Activated T-cell treated with anti-CD3 and anti-CD28 coated beads, Interleukin-2, amount 50 U/mL, for 72 hours (primary cell): ENCODE results near the gene ZNF526. TPM values are rescaled to one million over a fixed set of nuclear protein-coding genes. Genes with fewer than 3 reads are reported as not detected.
A peak's percentile ranks its signal among the peaks of the same experiment; 100 is the strongest.

Experiments
- ATAC-seq, 2 donors: fragments of 150-1000 bp; cut with Tn5 transposase; replicated peaks in 1 of 2; 2 replicates each; pipeline ENCODE4 v1.10.0; 2021; ENCODE audit warnings: moderate library complexity in 2 of 2, mild to moderate bottlenecking in 1 of 2
- DNase-seq, 2 donors: peaks; one replicate each; pipeline ENCODE4 v3.0.0; 2021 to 2022; ENCODE audit warnings: mixed read lengths in 1 of 2
- H3K27ac Mint-ChIP-seq: one replicate; pipeline ENCODE4 v1.8.0; 2022; ENCODE audit warnings: mild to moderate bottlenecking, moderate library complexity, mixed read lengths
- H3K27me3 Mint-ChIP-seq: one replicate; pipeline ENCODE4 v1.8.0; 2022; ENCODE audit warnings: low read depth, mixed read lengths
- H3K36me3 Mint-ChIP-seq, 2 donors: one replicate each; pipeline ENCODE4 v1.8.0; 2022; ENCODE audit warnings: mixed read lengths in 2 of 2, mild to moderate bottlenecking in 1 of 2; ENCODE audit not compliant: insufficient read depth in 2 of 2
- H3K4me1 Mint-ChIP-seq: one replicate; pipeline ENCODE4 v1.8.0; 2022; ENCODE audit warnings: low read depth, mixed read lengths
- H3K4me3 Mint-ChIP-seq, 2 donors: one replicate each; pipeline ENCODE4 v1.8.0; 2022; ENCODE audit warnings: mild to moderate bottlenecking in 2 of 2, mixed read lengths in 2 of 2, moderate library complexity in 2 of 2
- H3K9me3 Mint-ChIP-seq, 2 donors: one replicate each; pipeline ENCODE4 v1.8.0; 2022; ENCODE audit warnings: mixed read lengths in 2 of 2
- total RNA-seq, 2 donors: library from RNA; stranded (reverse); gene quantifications; one replicate each; pipeline ENCODE4 v1.2.3, GENCODE V29; 2022

The ZNF526 gene
- total RNA-seq, 2 donors from 2014 or later = 11.4 to 11.9 TPM

DNA sequence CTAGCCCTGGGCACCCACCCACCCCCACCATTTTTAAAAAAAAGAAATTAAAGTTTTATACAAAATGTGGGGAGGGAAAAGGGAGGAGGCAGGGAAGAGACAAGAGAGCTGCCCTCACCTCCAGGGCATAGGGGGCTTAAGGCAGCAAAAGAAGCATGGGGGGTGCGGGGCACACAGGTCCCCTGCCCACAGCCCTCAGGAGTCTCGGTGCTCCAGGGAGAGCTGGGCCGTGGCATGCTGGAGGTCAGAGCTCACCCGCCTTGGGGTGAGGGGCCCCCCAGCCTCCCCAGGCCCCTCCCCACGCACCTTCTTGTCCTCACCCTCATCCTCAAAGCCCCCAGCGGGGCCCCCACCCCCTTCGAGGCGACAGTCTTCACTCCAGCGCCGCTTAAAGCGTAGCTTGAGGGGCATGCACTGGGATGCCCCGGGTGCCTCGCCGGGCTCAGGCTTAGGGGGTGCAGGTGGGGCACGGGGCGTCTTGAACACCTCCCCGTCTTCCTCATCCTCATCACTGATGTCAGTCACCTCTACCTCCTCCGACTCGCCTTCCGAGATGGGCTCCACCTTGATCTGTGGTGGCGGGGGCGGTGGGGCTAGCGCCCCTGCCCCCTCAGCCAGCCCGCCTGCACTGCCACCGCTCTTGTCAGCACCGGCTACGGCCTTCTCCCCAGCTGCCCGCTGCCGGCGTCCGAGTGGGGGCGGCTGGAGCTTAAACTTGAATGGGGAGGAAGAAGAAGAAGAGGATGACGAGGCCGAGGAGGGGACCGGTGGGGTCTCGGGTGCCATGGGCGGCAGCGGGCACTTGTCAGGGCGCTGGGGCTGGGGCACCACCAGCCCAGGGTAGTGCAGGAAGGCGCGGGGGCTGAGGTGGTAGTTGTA is 28.4 kb downstream of the ZNF526 start:
- Mint-ChIP-seq H3K9me3 (no peaks in the 10 kb centered on the region), H3K4me1 (peaks cover 60% of the 10 kb centered on the region), H3K36me3 (peaks cover 2 to 3% of the 10 kb centered on the region in 2 donors), H3K27ac (no peak overlapping the region), H3K4me3 (no peak overlapping the region), H3K27me3 (no peaks in the 10 kb centered on the region)
- DNase-seq (no peak), ATAC-seq (no peak)

GRCh38 chr19:42249149-42249750 is 29.1 kb downstream of the ZNF526 start:
- no peak overlapping the region for H3K27ac Mint-ChIP-seq
- H3K4me3 Mint-ChIP-seq = no peak overlapping the region

GRCh38 chr19:42249769-42250168 is 29.7 kb downstream of the ZNF526 start:
- peaks cover 2 to 3% of the 10 kb centered on the region in 2 donors for H3K36me3 Mint-ChIP-seq
- H3K27me3 Mint-ChIP-seq = no peaks in the 10 kb centered on the region
- H3K27ac Mint-ChIP-seq = no peak overlapping the region
- no peaks in the 10 kb centered on the region for H3K9me3 Mint-ChIP-seq
- peaks cover 56% of the 10 kb centered on the region for H3K4me1 Mint-ChIP-seq
- DNase-seq = no peak
- peak overlapping the region in 1 of 2 donors; percentile 19 for H3K4me3 Mint-ChIP-seq
- no peak for ATAC-seq

More at GRCh38 chr19:42249149-42249750, 29.1 kb downstream of the ZNF526 start:
- H3K4me1 Mint-ChIP-seq = peaks cover 57% of the 10 kb centered on the region
- H3K36me3 Mint-ChIP-seq = peaks cover 2 to 3% of the 10 kb centered on the region in 2 donors
- H3K27me3 Mint-ChIP-seq = no peaks in the 10 kb centered on the region
- no peak for DNase-seq
- H3K9me3 Mint-ChIP-seq = no peaks in the 10 kb centered on the region
- no peak for ATAC-seq

DNA sequence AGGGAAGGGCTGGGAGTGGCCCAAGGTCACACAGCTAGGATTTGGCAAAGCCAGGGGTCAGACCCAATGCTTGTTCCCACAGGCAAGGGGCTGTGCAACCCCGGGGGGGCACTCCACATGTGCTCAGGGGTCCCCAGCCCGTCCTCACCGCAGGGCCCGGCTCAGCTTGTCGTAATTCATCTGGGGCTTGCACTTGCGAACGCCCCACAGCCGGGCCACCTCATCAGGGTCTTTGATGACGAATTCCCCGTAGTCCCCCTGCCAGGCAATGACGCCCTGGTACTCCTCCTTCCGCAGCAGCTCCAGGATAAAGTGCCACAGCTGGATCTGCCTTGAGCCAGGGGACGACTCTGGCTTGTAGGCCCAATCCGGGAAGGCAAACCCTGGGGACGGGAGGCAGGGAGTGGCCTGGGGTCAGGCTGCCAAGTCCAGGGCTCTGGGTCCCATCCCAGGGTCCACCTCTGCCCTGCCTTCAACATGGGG is 30.1 kb downstream of the ZNF526 start:
- H3K4me3 Mint-ChIP-seq = peak overlapping the region; percentile 25 to 66
- H3K27me3 Mint-ChIP-seq = no peaks in the 10 kb centered on the region

DNA sequence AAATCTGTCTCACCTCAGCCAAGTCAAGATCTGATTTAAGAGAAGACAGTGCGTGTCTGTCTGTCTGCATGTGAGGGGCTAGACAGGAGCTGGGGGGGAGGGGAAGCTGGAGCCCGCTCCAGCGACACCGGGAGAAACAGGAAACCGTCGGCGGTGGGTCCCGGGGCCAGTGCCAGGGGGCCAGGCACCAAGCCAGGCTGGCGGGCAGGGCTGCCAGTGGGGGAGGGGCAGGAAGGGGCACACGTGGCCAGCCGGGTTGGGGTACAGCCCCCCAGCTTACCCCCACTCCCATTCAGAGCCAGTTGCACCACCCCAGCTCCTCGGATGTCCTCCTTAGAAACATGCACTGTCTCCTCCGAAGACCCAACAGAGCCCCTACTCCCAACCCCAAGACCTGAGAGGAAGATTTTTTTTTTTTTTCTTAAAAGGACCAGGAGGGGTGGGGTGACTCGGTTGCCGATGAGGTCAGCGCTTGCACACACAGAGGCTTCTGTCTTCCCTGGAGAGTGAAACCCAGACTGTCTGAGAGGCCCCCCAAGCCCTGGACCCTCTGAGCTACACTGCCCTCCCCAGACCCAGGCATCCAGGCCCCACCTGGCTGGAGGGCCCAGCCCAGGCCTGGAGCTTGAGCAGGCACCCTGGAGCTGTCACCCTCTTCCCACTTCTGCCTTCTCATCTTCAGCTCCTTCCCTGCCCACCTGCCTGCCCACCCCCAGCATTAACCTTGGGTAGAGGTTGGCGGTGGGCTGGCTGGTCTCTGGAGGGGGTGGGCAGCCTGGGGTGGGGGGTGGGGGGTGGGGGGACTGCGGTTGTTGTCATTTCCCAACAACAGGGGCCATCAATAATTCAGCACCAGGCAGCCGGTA is 30.8 kb downstream of the ZNF526 start:
- peak in 1 of 2 donors; percentile 12 for ATAC-seq
- Mint-ChIP-seq H3K9me3 (no peaks in the 10 kb centered on the region), H3K4me3 (peak overlapping the region; percentile 54 to 69), H3K27ac (peak overlapping the region; percentile 76), H3K27me3 (no peaks in the 10 kb centered on the region), H3K36me3 (peaks cover 2 to 3% of the 10 kb centered on the region in 2 donors), H3K4me1 (peaks cover 48% of the 10 kb centered on the region)
- DNase-seq = peak; percentile 29 to 52

More for the DNA sequence above, 30.1 kb downstream of the ZNF526 start:
- H3K36me3 Mint-ChIP-seq = peaks cover 2 to 3% of the 10 kb centered on the region in 2 donors
- no peak for ATAC-seq
- H3K4me1 Mint-ChIP-seq = peaks cover 51% of the 10 kb centered on the region
- H3K27ac Mint-ChIP-seq = no peak overlapping the region
- no peak for DNase-seq
- no peaks in the 10 kb centered on the region for H3K9me3 Mint-ChIP-seq

- no peak for ATAC-seq
- Mint-ChIP-seq H3K4me3 (peak overlapping the region; percentile 89 to 91), H3K36me3 (peaks cover 2 to 3% of the 10 kb centered on the region in 2 donors), H3K4me1 (peaks cover 48% of the 10 kb centered on the region), H3K27ac (peak overlapping the region; percentile 89), H3K9me3 (no peaks in the 10 kb centered on the region), H3K27me3 (peaks cover 5% of the 10 kb centered on the region)
- no peak for DNase-seq
Observed at GRCh38 chr19:42251572-42252358, 31.7 kb downstream of the ZNF526 start.

- Mint-ChIP-seq H3K27me3 (peaks cover 7% of the 10 kb centered on the region), H3K9me3 (no peaks in the 10 kb centered on the region), H3K4me1 (peaks cover 45% of the 10 kb centered on the region), H3K4me3 (peak overlapping the region; percentile 89 to 91), H3K36me3 (peaks cover 2 to 3% of the 10 kb centered on the region in 2 donors), H3K27ac (peak overlapping the region; percentile 94)
- ATAC-seq = no peak
- DNase-seq = peak in 1 of 2 donors; percentile 21
Observed at GRCh38 chr19:42252365-42253244, 32.5 kb downstream of the ZNF526 start.

GRCh38 chr19:42253245-42254088 is 33.4 kb downstream of the ZNF526 start:
- Mint-ChIP-seq H3K9me3 (no peaks in the 10 kb centered on the region), H3K27ac (peak overlapping the region; percentile 94), H3K4me1 (peaks cover 45% of the 10 kb centered on the region), H3K4me3 (peak overlapping the region; percentile 89 to 91), H3K36me3 (peaks cover 2 to 3% of the 10 kb centered on the region in 2 donors), H3K27me3 (peaks cover 7% of the 10 kb centered on the region)
- ATAC-seq (peak; percentile 32 to 42), DNase-seq (peak; percentile 69 to 71)

DNA sequence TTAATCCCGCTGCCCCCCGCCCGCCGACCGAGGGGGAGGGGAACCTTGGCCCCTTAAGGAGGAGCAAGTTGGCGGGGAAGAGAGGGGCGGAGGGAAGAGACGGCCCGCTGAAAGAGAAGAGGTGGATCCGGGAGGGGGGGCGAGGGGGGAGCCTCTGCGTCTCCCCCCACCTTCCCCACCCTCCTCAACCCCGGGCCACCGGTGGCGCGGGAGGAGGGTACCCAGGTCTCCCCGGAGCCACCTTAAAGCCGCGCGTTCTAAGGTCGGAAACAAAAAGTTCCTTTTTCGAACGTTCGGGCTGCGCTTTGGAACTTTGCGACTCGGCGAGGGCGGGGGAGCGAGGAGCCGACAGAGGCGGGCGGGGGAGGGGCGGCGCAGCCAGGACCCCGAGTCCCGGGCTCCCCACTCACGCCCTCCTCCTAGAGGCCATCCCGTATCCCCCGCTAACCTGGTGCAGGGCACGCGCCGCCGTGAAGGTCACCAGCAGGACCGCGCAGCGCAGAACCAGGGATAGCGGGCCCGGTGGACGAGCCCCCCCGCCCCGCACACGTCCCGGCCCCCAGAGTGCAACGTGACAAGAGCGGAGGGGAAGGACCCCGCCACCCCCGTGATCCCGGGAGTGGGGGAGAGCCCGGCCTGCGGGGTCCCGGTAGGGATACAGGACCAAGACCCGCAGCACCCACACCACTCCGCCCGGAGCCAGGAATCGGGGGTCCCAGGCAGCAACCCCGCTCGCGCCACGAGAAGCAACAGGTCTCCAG is 34.2 kb downstream of the ZNF526 start:
- Mint-ChIP-seq H3K27ac (no peak overlapping the region), H3K4me3 (peak overlapping the region; percentile 79 to 82), H3K9me3 (no peaks in the 10 kb centered on the region), H3K4me1 (peaks cover 45% of the 10 kb centered on the region), H3K27me3 (peaks cover 7% of the 10 kb centered on the region), H3K36me3 (peaks cover 2 to 3% of the 10 kb centered on the region in 2 donors)
- peak; percentile 29 to 42 for ATAC-seq
- DNase-seq = peak; percentile 71 to 81
